Astrocyte (in vitro differentiated cells and primary cell): ENCODE measurements around the gene CDCA7.

Experiments used
- EZH2 ChIP-seq: IDR thresholded peaks from 2 replicates; pipeline ENCODE4 v1.6.1; 2012; ENCODE audit warnings: mild to moderate bottlenecking, low read length, inconsistent platforms; ENCODE audit not compliant: insufficient read depth
- TF ChIP-seq, protein P1 (sequence below): IDR thresholded peaks from 2 replicates; pipeline ENCODE4 v1.5.1; 2011; ENCODE audit warnings: low read depth, mild to moderate bottlenecking, inconsistent platforms, low read length, moderate library complexity; ENCODE audit not compliant: insufficient read depth

DNA sequence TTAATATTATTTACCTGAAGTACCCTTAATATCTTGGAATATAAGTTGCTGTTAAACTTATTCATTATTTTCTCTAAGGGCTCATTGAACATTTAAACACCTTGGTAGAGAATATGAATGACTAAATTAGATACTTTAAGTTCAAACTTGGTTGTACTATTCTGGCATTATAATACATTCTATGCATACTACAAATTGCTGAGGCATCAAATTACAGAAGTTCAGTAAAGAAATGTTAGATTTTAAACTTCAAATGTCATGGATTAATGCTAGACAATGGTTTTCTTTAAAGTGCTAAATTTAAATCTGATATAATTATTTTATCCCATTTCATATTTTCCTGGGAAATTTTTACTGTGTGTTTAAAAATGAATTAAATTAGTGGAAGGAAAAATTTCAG, 63.1 kb downstream of the CDCA7 start:
- TF ChIP-seq, protein P1, sequence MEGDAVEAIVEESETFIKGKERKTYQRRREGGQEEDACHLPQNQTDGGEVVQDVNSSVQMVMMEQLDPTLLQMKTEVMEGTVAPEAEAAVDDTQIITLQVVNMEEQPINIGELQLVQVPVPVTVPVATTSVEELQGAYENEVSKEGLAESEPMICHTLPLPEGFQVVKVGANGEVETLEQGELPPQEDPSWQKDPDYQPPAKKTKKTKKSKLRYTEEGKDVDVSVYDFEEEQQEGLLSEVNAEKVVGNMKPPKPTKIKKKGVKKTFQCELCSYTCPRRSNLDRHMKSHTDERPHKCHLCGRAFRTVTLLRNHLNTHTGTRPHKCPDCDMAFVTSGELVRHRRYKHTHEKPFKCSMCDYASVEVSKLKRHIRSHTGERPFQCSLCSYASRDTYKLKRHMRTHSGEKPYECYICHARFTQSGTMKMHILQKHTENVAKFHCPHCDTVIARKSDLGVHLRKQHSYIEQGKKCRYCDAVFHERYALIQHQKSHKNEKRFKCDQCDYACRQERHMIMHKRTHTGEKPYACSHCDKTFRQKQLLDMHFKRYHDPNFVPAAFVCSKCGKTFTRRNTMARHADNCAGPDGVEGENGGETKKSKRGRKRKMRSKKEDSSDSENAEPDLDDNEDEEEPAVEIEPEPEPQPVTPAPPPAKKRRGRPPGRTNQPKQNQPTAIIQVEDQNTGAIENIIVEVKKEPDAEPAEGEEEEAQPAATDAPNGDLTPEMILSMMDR = no peak
- TF ChIP-seq EZH2 = no peak
